ENCODE data around the gene EDNRA.

EDNRA gene

GRCh38 chr4:147453561-147454141, 27.2 kb upstream of the EDNRA start:
- Histone ChIP-seq H3K27ac (replicated peaks; ENCODE audit: low read length) (no peak overlapping the region), H4K8ac (ENCODE audit: low read depth, low read length) (no peak overlapping the region), H3K4me1 (ENCODE audit: control insufficient read depth in 2 of 2, insufficient read depth in 1 of 2, low read depth in 1 of 2, low read length in 2 of 2) (no peaks in the 10 kb centered on the region), H3K27me3 (ENCODE audit: control insufficient read depth in 3 of 3, insufficient read depth in 3 of 3, low read depth in 1 of 3, low read length in 3 of 3) (no peaks in the 10 kb centered on the region), H2BK120ac (ENCODE audit: low read depth, low read length) (no peak overlapping the region), H3K14ac (ENCODE audit: low read length) (no peak overlapping the region), H3K9ac (ENCODE audit: low read depth, low read length, poor library complexity) (no peak overlapping the region), H2BK15ac (ENCODE audit: low read length) (no peak overlapping the region), H2BK12ac (ENCODE audit: low read length) (no peak overlapping the region), H3K4me2 (ENCODE audit: insufficient read depth, low read length, poor library complexity, severe bottlenecking) (no peak overlapping the region), H3K36me3 (replicated peaks in 1 of 2; ENCODE audit: control insufficient read depth in 2 of 2, insufficient read depth in 2 of 2, low read length in 2 of 2) (no peaks in the 10 kb centered on the region), H4K91ac (ENCODE audit: low read depth, low read length, poor library complexity) (no peak overlapping the region), H2AFZ (ENCODE audit: low read length) (no peak overlapping the region), H3K4me3 (ENCODE audit: low read length in 2 of 2) (no peak overlapping the region), H3K18ac (ENCODE audit: low read length) (no peak overlapping the region), H2BK5ac (ENCODE audit: low read length) (no peak overlapping the region), H3K9me3 (replicated peaks in 1 of 2; ENCODE audit: control insufficient read depth in 2 of 2, insufficient read depth in 1 of 2, low read depth in 1 of 2, low read length in 2 of 2) (no peaks in the 10 kb centered on the region), H3K4ac (ENCODE audit: low read length) (no peak overlapping the region), H3K23ac (ENCODE audit: low read depth, low read length, poor library complexity) (no peak overlapping the region), H2AK5ac (ENCODE audit: low read depth, low read length) (no peak overlapping the region), H3K79me1 (ENCODE audit: low read depth, low read length) (no peaks in the 10 kb centered on the region)
- no peak for DNase-seq (ENCODE audit: low spot score)
- WGBS, 2 donors (ENCODE audit: extremely low coverage in 2 of 2, insufficient read length in 2 of 2, insufficient replicate concordance in 1 of 2), result no CpG with 5 or more reads among the region's 2 CpGs

DNA sequence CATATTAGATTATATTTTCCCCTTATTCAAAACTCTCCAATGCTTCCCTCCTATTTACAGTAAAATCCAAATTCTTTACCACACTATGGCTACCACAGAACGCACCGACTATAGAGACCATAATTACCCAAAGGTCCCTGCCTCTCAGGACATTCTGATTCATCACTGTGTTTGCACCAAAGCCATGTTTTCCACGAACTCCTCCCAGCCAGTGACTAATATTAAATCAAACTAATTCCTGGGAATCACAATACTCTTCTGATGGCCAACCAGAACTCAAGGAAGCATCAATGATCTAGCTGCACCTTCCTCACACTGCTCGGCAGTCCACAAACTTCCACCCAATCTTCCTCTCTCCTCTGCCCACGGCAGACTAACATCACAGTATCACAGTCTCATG, 24.2 kb upstream of the EDNRA start:
- no peak overlapping the region for H4K8ac ChIP-seq (ENCODE audit: low read depth, low read length)
- H3K79me1 ChIP-seq (ENCODE audit: low read depth, low read length), result no peaks in the 10 kb centered on the region
- H3K9me3 ChIP-seq (replicated peaks in 1 of 2; ENCODE audit: control insufficient read depth in 2 of 2, insufficient read depth in 1 of 2, low read depth in 1 of 2, low read length in 2 of 2), result no peaks in the 10 kb centered on the region
- H3K27me3 ChIP-seq (ENCODE audit: control insufficient read depth in 3 of 3, insufficient read depth in 3 of 3, low read depth in 1 of 3, low read length in 3 of 3), result no peaks in the 10 kb centered on the region
- H3K9ac ChIP-seq (ENCODE audit: low read depth, low read length, poor library complexity), result no peak overlapping the region
- H2AK5ac ChIP-seq (ENCODE audit: low read depth, low read length), result no peak overlapping the region
- DNase-seq (ENCODE audit: low spot score), result no peak
- no peak overlapping the region for H2BK120ac ChIP-seq (ENCODE audit: low read depth, low read length)
- H2AFZ ChIP-seq (ENCODE audit: low read length), result no peak overlapping the region
- H3K23ac ChIP-seq (ENCODE audit: low read depth, low read length, poor library complexity), result no peak overlapping the region
- no peak overlapping the region for H4K91ac ChIP-seq (ENCODE audit: low read depth, low read length, poor library complexity)
- no peak overlapping the region for H3K27ac ChIP-seq (replicated peaks; ENCODE audit: low read length)
- H3K4me3 ChIP-seq (ENCODE audit: low read length in 2 of 2), result no peak overlapping the region
- H3K4ac ChIP-seq (ENCODE audit: low read length), result no peak overlapping the region
- no CpG with 5 or more reads among the region's 5 CpGs for WGBS, 2 donors (ENCODE audit: extremely low coverage in 2 of 2, insufficient read length in 2 of 2, insufficient replicate concordance in 1 of 2)
- H3K4me1 ChIP-seq (ENCODE audit: control insufficient read depth in 2 of 2, insufficient read depth in 1 of 2, low read depth in 1 of 2, low read length in 2 of 2), result no peaks in the 10 kb centered on the region
- H3K4me2 ChIP-seq (ENCODE audit: insufficient read depth, low read length, poor library complexity, severe bottlenecking), result no peak overlapping the region
- no peak overlapping the region for H2BK15ac ChIP-seq (ENCODE audit: low read length)
- H2BK5ac ChIP-seq (ENCODE audit: low read length), result no peak overlapping the region
- H3K18ac ChIP-seq (ENCODE audit: low read length), result no peak overlapping the region
- H3K36me3 ChIP-seq (replicated peaks in 1 of 2; ENCODE audit: control insufficient read depth in 2 of 2, insufficient read depth in 2 of 2, low read length in 2 of 2), result no peaks in the 10 kb centered on the region
- H3K14ac ChIP-seq (ENCODE audit: low read length), result no peak overlapping the region
- no peak overlapping the region for H2BK12ac ChIP-seq (ENCODE audit: low read length)

DNA sequence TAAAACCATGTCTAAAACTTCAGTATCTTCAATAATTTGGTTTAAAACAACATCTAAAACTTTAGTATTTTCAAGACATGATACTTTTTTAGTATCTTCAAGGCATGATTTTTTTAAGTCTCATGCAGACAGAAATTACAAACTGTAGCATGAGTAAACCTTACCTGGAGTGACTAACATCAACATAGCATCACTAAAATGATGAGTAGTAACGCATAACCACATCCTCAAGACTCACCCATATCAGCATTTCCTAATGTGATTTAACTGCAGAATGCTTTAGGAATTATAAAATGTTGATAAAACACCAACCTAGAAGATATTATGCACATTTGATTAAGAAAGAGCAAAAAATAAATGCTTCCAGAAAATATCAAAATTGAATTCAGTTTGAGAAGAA, 19.7 kb upstream of the EDNRA start:
- Histone ChIP-seq H3K23ac (ENCODE audit: low read depth, low read length, poor library complexity) (no peak overlapping the region), H3K27me3 (ENCODE audit: control insufficient read depth in 3 of 3, insufficient read depth in 3 of 3, low read depth in 1 of 3, low read length in 3 of 3) (no peaks in the 10 kb centered on the region), H2BK120ac (ENCODE audit: low read depth, low read length) (no peak overlapping the region), H3K18ac (ENCODE audit: low read length) (no peak overlapping the region), H2BK5ac (ENCODE audit: low read length) (no peak overlapping the region), H3K27ac (replicated peaks; ENCODE audit: low read length) (no peak overlapping the region), H3K14ac (ENCODE audit: low read length) (no peak overlapping the region), H3K9me3 (replicated peaks in 1 of 2; ENCODE audit: control insufficient read depth in 2 of 2, insufficient read depth in 1 of 2, low read depth in 1 of 2, low read length in 2 of 2) (peaks cover 0 to 5% of the 10 kb centered on the region in 2 donors), H2AK5ac (ENCODE audit: low read depth, low read length) (no peak overlapping the region), H2AFZ (ENCODE audit: low read length) (no peak overlapping the region), H3K4me3 (ENCODE audit: low read length in 2 of 2) (no peak overlapping the region), H3K4me1 (ENCODE audit: control insufficient read depth in 2 of 2, insufficient read depth in 1 of 2, low read depth in 1 of 2, low read length in 2 of 2) (no peaks in the 10 kb centered on the region), H3K79me1 (ENCODE audit: low read depth, low read length) (no peaks in the 10 kb centered on the region), H3K4me2 (ENCODE audit: insufficient read depth, low read length, poor library complexity, severe bottlenecking) (no peak overlapping the region), H4K8ac (ENCODE audit: low read depth, low read length) (no peak overlapping the region), H2BK15ac (ENCODE audit: low read length) (no peak overlapping the region), H2BK12ac (ENCODE audit: low read length) (no peak overlapping the region), H4K91ac (ENCODE audit: low read depth, low read length, poor library complexity) (no peak overlapping the region), H3K4ac (ENCODE audit: low read length) (no peak overlapping the region), H3K36me3 (replicated peaks in 1 of 2; ENCODE audit: control insufficient read depth in 2 of 2, insufficient read depth in 2 of 2, low read length in 2 of 2) (no peaks in the 10 kb centered on the region), H3K9ac (ENCODE audit: low read depth, low read length, poor library complexity) (no peak overlapping the region)
- no CpG with 5 or more reads among the region's 1 CpG for WGBS, 2 donors (ENCODE audit: extremely low coverage in 2 of 2, insufficient read length in 2 of 2, insufficient replicate concordance in 1 of 2)
- DNase-seq (ENCODE audit: low spot score), result no peak

GRCh38 chr4:147463065-147463464, 17.8 kb upstream of the EDNRA start:
- H3K14ac ChIP-seq (ENCODE audit: low read length), result no peak overlapping the region
- no peaks in the 10 kb centered on the region for H3K36me3 ChIP-seq (replicated peaks in 1 of 2; ENCODE audit: control insufficient read depth in 2 of 2, insufficient read depth in 2 of 2, low read length in 2 of 2)
- no peak overlapping the region for H2BK120ac ChIP-seq (ENCODE audit: low read depth, low read length)
- no peaks in the 10 kb centered on the region for H3K79me1 ChIP-seq (ENCODE audit: low read depth, low read length)
- WGBS, 2 donors (ENCODE audit: extremely low coverage in 2 of 2, insufficient read length in 2 of 2, insufficient replicate concordance in 1 of 2), result no CpG with 5 or more reads among the region's 4 CpGs
- no peak overlapping the region for H2AK5ac ChIP-seq (ENCODE audit: low read depth, low read length)
- H4K91ac ChIP-seq (ENCODE audit: low read depth, low read length, poor library complexity), result no peak overlapping the region
- no peak overlapping the region for H2BK5ac ChIP-seq (ENCODE audit: low read length)
- no peak overlapping the region for H2AFZ ChIP-seq (ENCODE audit: low read length)
- H2BK12ac ChIP-seq (ENCODE audit: low read length), result no peak overlapping the region
- H4K8ac ChIP-seq (ENCODE audit: low read depth, low read length), result no peak overlapping the region
- no peak for DNase-seq (ENCODE audit: low spot score)
- H3K27me3 ChIP-seq (ENCODE audit: control insufficient read depth in 3 of 3, insufficient read depth in 3 of 3, low read depth in 1 of 3, low read length in 3 of 3), result no peaks in the 10 kb centered on the region
- H3K4me2 ChIP-seq (ENCODE audit: insufficient read depth, low read length, poor library complexity, severe bottlenecking), result no peak overlapping the region
- no peak overlapping the region for H3K18ac ChIP-seq (ENCODE audit: low read length)
- H3K4ac ChIP-seq (ENCODE audit: low read length), result no peak overlapping the region
- peaks cover 0 to 5% of the 10 kb centered on the region in 2 donors for H3K9me3 ChIP-seq (replicated peaks in 1 of 2; ENCODE audit: control insufficient read depth in 2 of 2, insufficient read depth in 1 of 2, low read depth in 1 of 2, low read length in 2 of 2)
- no peaks in the 10 kb centered on the region for H3K4me1 ChIP-seq (ENCODE audit: control insufficient read depth in 2 of 2, insufficient read depth in 1 of 2, low read depth in 1 of 2, low read length in 2 of 2)
- H3K27ac ChIP-seq (replicated peaks; ENCODE audit: low read length), result no peak overlapping the region
- H3K4me3 ChIP-seq (ENCODE audit: low read length in 2 of 2), result no peak overlapping the region
- H3K23ac ChIP-seq (ENCODE audit: low read depth, low read length, poor library complexity), result no peak overlapping the region
- H2BK15ac ChIP-seq (ENCODE audit: low read length), result no peak overlapping the region
- no peak overlapping the region for H3K9ac ChIP-seq (ENCODE audit: low read depth, low read length, poor library complexity)
